ENCODE data around the gene PCDH9.
"Not testable (repeated sequence)": the region's sequence is repeated elsewhere in the genome, so short reads cannot be mapped to it uniquely, and the experiment has no call there.

PCDH9 gene

DNA sequence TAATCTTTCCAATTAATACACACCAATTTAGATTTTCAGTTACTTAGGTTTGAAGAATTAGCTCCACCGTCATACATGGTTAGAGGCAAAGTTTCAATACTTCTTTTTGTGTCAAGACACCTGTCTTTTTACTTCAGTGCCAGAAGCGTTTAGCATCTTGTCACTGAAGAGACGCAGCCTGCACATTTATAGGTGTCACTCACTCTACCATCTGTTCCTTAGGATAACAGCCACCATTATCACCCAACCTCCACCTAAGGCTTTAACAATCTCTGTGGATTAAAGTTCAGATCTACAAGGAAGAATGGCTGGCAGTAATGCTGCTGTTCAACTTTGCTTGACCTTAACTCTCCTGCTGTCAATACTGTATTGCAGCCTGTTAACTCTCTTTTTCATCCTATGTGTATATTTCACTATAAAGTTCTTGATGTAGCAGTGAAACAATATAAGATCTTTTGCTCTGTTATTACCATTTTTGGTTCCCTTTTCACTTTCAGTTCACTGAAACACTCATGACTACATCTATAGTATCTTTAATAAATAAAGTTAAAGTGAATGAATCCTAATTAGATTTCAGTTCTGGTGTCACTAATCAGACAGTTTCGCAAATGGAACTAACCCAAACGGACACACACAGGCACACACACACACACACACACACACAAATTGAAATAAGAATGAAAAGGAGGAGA lies 435.6 kb downstream of the PCDH9 start:
- intact Hi-C loops (cut with DNase I): no loop called here
- no peak for DNase-seq

DNA sequence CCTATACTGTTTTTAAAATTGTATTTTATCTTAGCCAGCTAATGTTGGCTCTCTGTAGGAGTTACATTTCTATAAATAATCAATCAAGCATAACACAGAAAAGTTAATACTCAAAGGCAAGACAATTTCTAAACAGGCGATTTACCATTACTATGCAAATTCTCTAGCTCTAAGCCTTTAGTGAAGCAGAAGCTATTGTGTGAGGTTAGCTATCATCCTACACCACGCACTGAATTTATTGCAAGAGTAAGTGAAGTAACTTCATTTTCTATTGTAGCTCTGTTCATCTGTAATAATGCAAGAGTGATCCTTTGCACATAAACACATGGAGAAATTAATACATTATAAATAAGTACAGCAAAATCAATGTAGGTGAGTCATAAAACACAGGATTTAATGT lies 439.3 kb downstream of the PCDH9 start:
- DNase-seq: no peak
- intact Hi-C loops (cut with DNase I): no loop called here

DNA sequence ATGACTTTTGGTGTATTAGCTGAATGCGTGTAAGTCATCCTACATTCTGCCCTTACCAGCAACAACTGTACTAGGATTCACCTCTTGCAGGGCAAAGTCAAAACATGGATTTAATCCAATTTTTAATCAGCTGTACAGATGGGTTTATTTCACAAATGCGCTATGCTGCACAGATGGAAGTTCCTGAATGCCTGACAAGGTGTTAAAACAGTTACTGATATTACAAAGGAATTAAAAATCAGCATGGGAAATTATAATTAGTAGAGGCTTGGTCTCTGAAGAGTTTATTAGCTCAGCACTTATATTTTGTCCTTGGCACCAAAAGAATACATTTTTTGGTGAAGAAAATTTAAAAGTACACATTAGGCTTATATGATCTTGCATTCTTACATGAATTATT lies 448.9 kb downstream of the PCDH9 start:
- intact Hi-C loops (cut with DNase I): no loop called here

DNA sequence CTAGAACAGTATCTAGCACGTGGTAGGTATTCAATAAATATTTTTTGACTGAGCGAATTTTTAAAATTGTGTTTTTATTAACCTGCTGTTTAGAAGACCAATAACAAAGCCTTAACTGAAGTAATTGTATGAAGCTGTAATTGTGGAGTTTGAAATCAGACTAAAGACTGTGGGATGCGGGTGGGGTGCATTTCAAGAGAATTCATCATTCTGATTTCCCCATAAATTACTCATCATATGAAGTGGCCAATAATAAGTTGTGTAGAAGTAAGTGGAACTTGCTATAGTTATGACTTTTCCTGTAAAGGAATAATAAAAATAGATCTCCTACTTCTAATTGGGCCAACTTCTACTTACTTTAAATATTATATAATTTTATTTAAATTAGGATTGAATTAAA lies 449.3 kb downstream of the PCDH9 start:
- intact Hi-C loops (cut with DNase I): no loop called here
- no peak for DNase-seq

More for the DNA sequence above, 448.9 kb downstream of the PCDH9 start:
- no peak for DNase-seq

DNA sequence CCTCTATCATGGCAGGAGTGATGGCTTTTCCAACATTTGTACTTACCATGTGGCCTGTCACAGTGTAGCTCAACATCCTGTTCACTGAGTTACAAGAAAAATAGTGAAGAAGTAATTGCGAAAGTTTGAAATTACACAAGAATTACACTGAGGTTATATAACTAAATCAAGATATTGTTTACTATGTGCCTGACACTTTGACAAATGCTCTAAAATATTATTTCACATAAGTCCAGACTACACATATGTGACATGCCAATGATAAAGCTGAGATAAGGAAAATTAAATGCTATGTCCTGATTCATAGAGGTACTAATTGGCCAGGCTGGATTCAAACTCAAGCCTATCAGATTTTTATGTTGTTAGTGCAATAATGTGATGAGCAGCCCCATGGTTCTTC lies 451.7 kb downstream of the PCDH9 start:
- DNase-seq: no peak
- intact Hi-C loops (cut with DNase I): no loop called here

DNA sequence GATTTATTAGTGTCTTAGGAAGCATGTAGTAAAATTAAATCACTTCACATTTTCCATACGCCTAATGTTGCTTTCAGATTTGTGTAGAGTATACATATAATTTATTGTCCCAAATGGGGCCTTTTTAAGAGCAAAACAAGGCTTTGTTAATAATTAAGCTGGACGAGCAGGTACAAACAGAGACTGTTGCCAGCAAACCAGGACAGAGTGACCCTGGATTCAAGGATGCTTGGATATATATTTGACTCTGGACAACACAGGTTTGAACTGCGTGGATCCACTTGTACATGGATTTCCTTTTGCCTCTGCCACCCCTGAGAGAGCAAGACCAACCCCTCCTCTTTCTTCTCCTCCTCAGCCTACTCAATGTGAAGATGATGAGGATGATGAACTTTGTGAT lies 454.9 kb downstream of the PCDH9 start:
- intact Hi-C loops (cut with DNase I): no loop called here
- no peak for DNase-seq

DNA sequence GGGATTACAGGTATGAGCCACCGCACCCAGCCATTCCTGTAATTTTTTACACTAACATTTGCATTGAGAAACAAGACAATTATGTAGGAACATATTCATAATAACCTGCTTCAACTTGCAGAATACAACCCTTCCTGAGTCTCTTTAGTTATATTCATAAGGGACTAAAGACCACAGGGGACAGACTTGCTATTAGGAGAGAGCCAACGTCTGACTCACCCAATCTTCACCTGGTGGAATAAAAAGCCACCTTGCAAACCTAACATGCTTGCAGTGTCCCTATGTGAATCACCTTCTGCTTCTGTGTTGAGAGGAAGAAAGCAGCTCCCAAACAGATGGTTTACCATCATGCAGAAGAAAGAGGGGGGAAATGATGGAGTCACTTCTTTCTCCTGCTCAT lies 456.1 kb downstream of the PCDH9 start:
- DNase-seq: no peak
- intact Hi-C loops (cut with DNase I): no loop called here

DNA sequence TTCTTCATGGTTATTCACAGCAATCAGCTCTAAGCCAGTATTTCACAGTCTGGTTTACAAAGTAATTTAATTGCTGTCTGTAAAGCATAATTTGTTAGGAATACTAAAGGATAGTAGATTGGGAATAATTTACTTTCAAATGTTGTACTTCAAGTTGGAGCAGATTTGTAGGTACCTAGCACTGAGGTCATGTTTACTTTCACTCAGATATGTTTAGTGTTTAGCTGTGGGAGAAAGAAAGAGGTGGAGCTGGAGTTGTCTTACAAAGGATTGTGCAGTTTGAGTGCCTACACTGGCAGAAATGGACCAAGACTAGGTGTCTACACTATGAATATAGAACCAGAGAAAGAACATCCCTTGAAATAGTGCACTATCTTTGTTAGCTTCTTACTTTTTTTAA lies 464.6 kb downstream of the PCDH9 start:
- intact Hi-C loops (cut with DNase I): no loop called here
- DNase-seq: no peak

DNA sequence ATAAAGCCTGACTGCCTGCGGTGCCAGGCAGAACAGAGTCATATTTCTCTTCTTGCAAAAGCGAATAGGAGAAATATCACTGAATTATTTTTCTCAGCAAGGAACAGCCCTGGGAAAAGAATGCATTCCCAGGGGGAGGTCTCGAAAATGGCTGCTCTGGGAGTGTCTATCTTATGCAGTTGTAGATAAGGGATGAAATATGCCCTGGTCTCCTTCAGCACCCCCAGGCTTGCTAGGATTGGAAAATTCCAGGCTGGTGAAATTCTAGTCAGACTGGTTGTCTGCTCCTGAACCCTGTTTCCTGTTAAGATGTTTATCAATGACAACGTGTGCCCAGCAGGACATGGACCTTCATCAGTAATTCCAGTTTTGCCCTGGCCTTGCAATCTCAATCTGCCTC lies 469.5 kb downstream of the PCDH9 start:
- DNase-seq; intact Hi-C loops (cut with DNase I): not testable (repeated sequence)

DNA sequence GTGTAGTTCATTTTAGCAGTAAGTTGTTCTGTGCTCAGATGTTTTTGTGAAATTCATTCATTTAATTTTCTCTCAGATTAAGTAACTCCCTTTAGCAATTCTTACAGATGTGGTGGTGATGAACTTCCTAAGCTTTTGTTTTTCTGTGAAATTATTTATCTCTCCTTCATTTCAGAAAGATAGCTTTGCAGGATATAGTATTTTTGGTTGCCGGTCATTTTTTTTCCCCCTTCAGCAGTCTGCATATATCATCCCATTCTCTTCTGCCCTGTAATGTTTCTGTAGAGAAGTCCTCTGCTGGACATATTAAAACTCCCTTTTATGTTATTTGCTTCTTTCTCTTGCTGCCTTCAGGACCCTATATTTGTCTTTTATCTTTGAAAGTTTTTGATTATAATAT lies 470.2 kb downstream of the PCDH9 start:
- no peak for DNase-seq
- intact Hi-C loops (cut with DNase I): no loop called here

DNA sequence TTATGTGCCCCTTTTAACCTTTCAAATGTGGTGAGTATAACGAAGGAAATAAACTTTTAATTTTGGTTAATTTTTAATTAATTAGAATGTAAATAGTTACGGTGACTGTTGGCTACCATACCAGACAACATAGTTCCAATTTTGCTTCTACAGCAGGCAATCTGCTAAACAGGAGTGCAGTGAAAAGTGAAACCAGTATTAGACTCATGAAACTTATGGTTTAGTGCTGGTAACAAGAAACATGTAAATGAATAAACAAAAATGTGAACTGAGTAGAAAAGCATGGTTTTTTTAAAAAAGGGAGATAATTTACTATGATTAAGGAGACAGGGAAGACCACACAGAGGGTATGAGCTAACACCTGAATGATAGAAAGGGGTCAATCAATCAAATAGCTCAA lies 478.4 kb downstream of the PCDH9 start:
- no peak for DNase-seq
- intact Hi-C loops (cut with DNase I): no loop called here

DNA sequence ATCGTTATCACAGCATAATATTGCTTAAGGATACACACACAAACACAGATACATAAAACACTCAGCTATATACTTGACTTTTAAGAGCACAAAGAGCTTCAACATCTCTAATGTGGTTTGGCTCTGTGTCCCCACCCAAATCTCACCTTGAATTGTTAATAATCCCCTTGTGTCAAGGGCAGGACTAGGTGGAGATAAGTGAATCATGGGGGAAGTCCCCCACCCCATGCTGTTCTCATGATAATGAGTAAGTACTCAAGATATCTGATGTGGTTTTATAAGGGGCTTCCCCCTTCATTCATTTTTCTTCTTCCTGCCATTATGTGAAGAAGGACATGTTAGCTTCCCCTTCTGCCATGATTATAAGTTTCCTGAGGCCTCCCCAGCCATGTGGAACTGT lies 481.4 kb downstream of the PCDH9 start:
- no peak for DNase-seq
- intact Hi-C loops (cut with DNase I): no loop called here

DNA sequence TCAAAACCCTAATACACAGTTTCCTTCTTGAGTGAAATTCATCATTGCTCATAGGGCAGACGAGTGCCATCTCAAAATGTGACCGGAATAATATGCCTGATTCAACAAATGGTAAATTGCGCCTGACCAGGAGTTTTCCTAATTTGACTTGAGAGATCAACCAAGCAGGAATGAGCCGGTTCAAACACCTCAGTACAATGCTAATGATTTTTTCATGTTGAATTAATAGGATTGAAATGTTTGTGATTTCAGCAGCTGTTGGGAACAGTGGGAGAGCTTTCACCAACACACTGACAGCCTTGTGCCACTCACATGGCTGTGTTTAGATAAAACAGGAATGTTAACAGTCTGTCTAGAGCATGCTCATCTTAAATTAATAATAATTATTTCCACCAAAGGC lies 484.8 kb downstream of the PCDH9 start:
- peak in 2 of 42 donors; percentile 1 to 22 for DNase-seq
- intact Hi-C loops (cut with DNase I): no loop called here

DNA sequence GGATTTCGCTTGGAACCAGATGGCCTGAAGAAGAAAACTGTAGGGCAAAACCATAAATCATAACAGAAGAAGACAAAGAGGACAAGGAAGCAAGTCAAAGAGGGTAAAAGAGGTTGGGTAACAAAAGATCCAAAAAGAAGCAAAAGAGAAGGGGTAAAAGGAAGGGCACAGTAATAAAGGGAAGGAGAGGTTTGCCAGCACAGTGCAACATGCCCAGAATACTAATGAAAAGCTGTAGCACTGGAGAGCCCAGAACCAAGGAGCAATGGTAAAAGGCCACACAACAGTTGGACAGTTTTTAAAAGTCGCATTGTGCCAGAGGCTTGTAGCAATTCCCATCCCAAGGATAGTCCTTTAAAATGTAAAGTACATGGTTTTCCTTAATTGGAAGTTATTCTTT lies 506.6 kb downstream of the PCDH9 start:
- peak in 28 of 42 donors; percentile 2 to 62 (median 36) for DNase-seq
- intact Hi-C loops (cut with DNase I): no loop called here

DNA sequence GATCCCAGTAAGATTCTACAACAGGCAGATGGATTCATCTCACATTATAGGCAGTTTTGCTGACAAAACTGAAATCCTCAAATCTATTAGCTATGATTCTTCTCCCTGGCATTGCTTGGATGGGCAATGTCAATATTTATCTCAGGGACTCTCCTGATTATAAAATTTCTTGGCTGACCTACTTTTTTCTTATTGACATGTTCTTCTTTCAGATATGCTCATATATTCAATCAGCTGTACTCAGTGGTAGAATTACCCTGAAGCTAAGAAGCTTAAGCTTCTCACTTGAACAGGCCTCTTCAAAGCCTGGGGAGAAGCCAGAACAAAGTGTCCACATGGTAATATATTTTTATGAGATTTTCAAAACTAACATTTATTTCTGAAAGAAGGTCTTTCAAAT lies 513.6 kb downstream of the PCDH9 start:
- intact Hi-C loops (cut with DNase I): no loop called here
- no peak for DNase-seq

DNA sequence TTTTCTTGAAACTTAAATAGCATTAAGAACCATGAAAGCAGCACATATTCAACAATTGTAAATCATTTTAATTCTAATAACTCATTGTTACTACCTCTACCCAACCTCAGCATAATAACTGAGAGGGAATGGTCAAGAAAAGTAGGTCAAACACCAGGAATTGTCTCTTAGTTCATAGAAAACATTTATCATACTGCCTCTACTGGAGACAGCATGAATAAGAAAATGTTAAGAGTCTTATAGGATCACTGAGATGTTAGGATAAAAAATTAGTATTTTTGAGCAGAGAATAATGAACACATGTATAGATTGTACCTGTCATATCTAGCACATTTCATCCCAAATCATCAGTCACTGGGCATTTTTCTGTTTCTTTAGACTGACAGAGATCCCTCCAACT lies 515.3 kb downstream of the PCDH9 start:
- intact Hi-C loops (cut with DNase I): no loop called here

DNA sequence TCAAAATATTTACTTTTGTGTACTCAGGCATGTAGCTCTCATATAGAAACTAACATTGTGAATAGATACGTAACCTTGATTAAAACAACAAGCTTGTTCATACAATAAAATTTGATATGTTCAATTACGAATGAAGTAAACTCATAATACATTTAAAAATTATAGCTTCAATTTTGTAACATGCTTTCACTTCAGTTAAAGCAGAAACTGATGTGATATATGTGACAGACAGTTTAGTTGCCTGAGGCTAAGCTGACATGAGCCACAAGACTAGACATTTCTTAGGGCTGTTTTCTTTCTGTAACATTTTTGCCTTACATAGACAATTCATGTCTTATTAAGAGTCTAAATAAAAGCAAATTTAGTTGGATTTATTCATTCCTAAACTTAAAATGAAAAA lies 526.0 kb downstream of the PCDH9 start:
- no peak for DNase-seq
- intact Hi-C loops (cut with DNase I): no loop called here

More for the DNA sequence above, 515.3 kb downstream of the PCDH9 start:
- no peak for DNase-seq

DNA sequence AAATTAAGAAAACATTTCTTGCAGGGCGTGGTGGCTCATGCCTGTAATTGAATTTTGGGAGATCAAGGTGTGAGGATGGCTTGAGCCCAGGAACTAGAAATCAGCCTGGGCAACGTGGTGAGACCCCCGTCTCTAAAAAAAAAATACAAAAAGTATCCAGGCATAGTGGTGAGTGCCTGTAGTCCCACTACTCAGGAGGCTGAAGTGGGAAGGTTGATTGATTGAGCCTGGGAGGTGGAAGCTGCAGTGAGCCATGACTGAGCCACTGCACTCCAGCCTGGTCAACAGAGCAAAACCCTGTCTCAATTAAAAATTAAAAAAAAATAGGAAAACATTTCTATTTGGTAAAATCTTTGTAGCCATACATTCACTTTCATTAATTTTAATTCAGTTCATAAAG lies 526.5 kb downstream of the PCDH9 start:
- intact Hi-C loops (cut with DNase I): no loop called here
- no peak for DNase-seq

DNA sequence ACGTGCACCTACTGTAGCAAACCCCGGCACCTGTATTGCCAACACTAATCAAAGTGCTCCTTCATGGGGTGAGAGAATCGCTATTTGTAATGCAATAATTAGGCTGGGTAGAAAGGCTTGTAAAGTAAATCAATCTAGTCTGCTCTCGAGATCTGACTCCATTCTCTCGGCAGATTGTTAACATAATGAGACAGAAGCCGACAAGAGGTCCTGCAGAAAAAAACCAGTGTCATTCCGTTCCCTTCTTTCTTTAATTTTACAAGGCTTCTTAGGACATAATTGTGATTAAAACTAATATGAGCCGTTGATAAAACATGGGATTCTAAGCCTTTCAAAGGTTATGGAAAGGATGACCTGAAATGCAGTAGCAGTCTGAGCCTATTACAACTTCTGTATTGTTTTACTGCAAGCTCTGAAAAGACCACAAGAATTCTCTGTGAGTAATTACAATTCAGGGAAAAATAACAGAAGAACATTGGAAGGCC lies 530.0 kb downstream of the PCDH9 start:
- no peak for DNase-seq
- intact Hi-C loops (cut with DNase I): no loop called here

DNA sequence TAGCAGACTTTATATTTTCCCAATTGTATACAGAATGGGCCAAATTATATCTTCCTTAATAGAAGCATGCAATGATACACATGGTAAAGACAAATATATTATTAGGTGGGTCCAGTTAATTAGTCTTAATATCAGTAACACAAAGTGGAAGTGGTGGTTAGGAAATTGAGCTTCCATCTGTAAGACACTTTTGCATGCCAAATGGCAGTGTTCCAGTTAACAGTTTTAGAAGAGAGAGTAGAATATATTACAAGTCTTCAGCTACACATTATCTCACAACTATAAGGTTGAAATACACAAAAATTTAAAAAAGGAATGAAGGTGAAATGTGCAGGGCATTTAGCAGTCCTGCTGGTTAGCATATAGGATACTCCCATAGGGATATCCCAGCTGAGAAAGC lies 536.5 kb downstream of the PCDH9 start:
- no peak for DNase-seq
- intact Hi-C loops (cut with DNase I): no loop called here

DNA sequence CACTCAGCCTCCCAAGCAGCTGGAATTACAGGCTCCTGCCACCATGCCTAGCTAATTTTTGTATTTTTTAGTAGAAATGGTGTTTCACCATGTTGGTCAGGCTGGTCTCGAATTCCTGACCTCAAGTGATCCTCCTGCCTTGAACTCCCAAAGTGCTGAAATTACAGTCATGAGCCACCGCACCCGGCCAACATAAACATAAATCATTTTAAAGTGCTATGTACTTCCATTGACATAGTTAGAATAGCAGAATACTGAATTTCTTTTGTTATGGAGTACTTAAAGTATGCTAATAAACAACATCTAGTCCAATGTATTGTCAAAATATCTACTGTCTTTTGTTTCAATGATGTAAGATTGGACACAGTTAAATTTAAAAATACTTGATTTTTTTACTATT lies 539.0 kb downstream of the PCDH9 start:
- intact Hi-C loops (cut with DNase I): no loop called here

DNA sequence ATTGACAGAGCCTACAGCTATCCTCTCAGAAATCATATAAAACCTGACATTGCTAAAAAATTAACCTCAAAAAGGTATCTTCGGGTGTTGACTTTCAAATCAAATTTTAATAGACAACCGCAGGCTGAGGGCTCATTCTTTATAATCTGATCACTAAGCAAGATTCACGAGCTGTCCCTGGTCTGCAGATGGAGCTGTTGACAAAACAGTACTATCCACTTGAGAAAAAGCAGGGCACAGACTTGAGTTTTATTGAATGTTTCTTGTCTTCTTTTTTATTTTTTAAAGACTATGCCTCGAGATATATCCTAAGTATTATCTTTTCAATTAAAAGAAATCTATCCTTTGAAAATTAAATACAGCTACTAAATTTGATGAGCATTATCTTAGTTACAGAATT lies 540.5 kb downstream of the PCDH9 start:
- DNase-seq: peak in 29 of 42 donors; percentile 5 to 73 (median 45)
- intact Hi-C loops (cut with DNase I): loop anchor here (10.0 kb wide), 1 partner anchor 535 kb away; no protein-coding TSS in a partner anchor

More for the DNA sequence above, 539.0 kb downstream of the PCDH9 start:
- no peak for DNase-seq

All from head of caudate nucleus (tissue), 42 donors.